ENCODE results near the gene KRTAP6-3. TPM values are rescaled to one million over a fixed set of nuclear protein-coding genes. Genes with fewer than 3 reads are reported as not detected.

Gene KRTAP6-3
- polyA plus RNA-seq, 1 donor from 2014 or later = not detected

Other genes starting within 250 kb of the KRTAP6-3 start
- gene KRTAP23-1, start 243.8 kb upstream of the KRTAP6-3 start, polyA plus RNA-seq = not detected
- not detected for gene KRTAP13-2, start 220.2 kb upstream of the KRTAP6-3 start, polyA plus RNA-seq
- gene KRTAP13-1, start 196.4 kb upstream of the KRTAP6-3 start, polyA plus RNA-seq = not detected
- not detected for gene KRTAP13-3, start 166.5 kb upstream of the KRTAP6-3 start, polyA plus RNA-seq
- not detected for gene KRTAP13-4, start 162.2 kb upstream of the KRTAP6-3 start, polyA plus RNA-seq
- gene KRTAP15-1, start 152.2 kb upstream of the KRTAP6-3 start, polyA plus RNA-seq = not detected
- not detected for gene KRTAP19-1, start 112.1 kb upstream of the KRTAP6-3 start, polyA plus RNA-seq
- not detected for gene KRTAP19-2, start 105.0 kb upstream of the KRTAP6-3 start, polyA plus RNA-seq
- not detected for gene KRTAP19-3, start 100.4 kb upstream of the KRTAP6-3 start, polyA plus RNA-seq
- not detected for gene KRTAP19-4, start 95.3 kb upstream of the KRTAP6-3 start, polyA plus RNA-seq
- not detected for gene KRTAP19-5, start 90.3 kb upstream of the KRTAP6-3 start, polyA plus RNA-seq
- gene KRTAP19-6, start 50.6 kb upstream of the KRTAP6-3 start, polyA plus RNA-seq = not detected
- not detected for gene KRTAP19-7, start 31.1 kb upstream of the KRTAP6-3 start, polyA plus RNA-seq
- not detected for gene KRTAP22-2, start 2.0 kb upstream of the KRTAP6-3 start, polyA plus RNA-seq
- not detected for gene KRTAP6-2, start 6.5 kb downstream of the KRTAP6-3 start, polyA plus RNA-seq
- not detected for gene KRTAP22-1, start 8.6 kb downstream of the KRTAP6-3 start, polyA plus RNA-seq
- gene KRTAP6-1, start 21.5 kb downstream of the KRTAP6-3 start, polyA plus RNA-seq = not detected
- not detected for gene KRTAP20-1, start 24.0 kb downstream of the KRTAP6-3 start, polyA plus RNA-seq
- gene KRTAP20-4, start 28.2 kb downstream of the KRTAP6-3 start, polyA plus RNA-seq = not detected
- not detected for gene KRTAP20-2, start 42.8 kb downstream of the KRTAP6-3 start, polyA plus RNA-seq
- gene KRTAP20-3, start 50.4 kb downstream of the KRTAP6-3 start, polyA plus RNA-seq = not detected
- not detected for gene KRTAP21-3, start 126.3 kb downstream of the KRTAP6-3 start, polyA plus RNA-seq
- not detected for gene KRTAP21-2, start 154.8 kb downstream of the KRTAP6-3 start, polyA plus RNA-seq
- gene KRTAP21-1, start 163.0 kb downstream of the KRTAP6-3 start, polyA plus RNA-seq = not detected
- gene KRTAP8-1, start 220.8 kb downstream of the KRTAP6-3 start, polyA plus RNA-seq = not detected
- not detected for gene KRTAP7-1, start 237.3 kb downstream of the KRTAP6-3 start, polyA plus RNA-seq